Uterus (tissue), 2 donors: ENCODE results near the gene BCAN.

ENCODE experiments used
- CTCF ChIP-seq, 4 experiments: fragments of 200-600 bp in 2 of 4; fragments of 450-650 bp in 2 of 4; sonication (generic) in 2 of 4; IDR thresholded peaks; one replicate each; pipeline ENCODE4 v1.5.1; 2016 to 2019; ENCODE audit warnings: antibody characterized with exemption in 4 of 4, mild to moderate bottlenecking in 2 of 4, moderate library complexity in 1 of 4
- POLR2A ChIP-seq, 2 donors: fragments of 450-650 bp; IDR thresholded peaks; one replicate each; pipeline ENCODE4 v1.6.1; 2016; ENCODE audit warnings: antibody characterized with exemption in 2 of 2, mild to moderate bottlenecking in 1 of 2, moderate library complexity in 1 of 2

- TF ChIP-seq CTCF (IDR thresholded peaks at IDR 0.05) = no peak
- TF ChIP-seq POLR2A (IDR thresholded peaks at IDR 0.05) = no peak
Measured at GRCh38 chr1:156670791-156671190, 28.9 kb downstream of the BCAN start.
